Measurements from ENCODE around the gene CCNY.

Gene CCNY

GRCh38 chr10:35458500-35459448 is 122.5 kb downstream of the CCNY start:
- FAIRE-seq: no peak

DNA sequence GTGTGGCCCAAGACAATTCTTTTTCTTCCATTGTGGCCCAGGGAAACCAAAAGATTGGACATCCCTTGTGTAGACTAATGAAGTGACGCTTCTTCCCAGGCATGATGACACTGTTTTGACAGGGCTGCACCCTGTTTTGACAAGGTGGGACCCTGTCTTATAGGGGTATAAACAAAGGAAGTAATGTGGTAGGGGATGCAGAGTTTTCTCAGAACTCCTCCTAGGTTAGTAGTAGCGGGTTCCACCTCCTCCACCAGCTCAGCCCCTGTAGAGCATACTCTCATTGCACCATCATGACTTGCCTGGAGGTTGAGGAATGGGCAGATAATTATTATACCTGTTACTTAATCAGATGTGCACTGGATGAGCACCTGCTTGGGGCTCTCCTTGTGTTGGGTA is 123.1 kb downstream of the CCNY start:
- no peak for FAIRE-seq

DNA sequence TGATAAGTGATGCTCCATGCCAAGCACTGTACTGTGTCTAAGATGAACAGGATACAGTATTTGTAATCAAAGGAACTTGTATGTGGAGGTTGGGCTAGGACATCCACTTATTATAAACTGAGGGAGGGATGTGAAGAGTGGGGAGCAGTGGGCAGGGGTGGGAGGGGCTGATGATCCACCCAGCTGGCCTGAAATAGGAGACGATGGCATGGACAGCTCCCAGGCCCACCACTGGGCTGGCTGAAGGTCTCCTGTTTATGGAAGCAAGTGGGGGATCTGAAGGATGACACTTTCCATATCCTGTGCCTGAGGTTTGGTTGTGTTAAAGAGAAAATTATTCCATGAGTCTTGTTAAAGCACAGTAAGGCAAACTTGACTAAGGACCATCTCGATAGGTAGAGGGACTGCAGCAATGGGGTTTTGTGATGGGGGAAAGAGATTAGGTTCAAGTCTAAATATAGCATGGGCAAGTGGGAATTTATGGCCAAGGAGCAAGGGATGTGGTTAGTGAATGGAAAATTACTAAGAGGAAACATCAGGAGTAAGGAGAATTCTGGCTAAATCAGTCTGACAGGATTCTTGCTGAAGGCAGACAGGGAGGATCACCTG is 124.6 kb downstream of the CCNY start:
- FAIRE-seq: no peak

- no peak for FAIRE-seq
These were observed 126.2 kb downstream of the CCNY start for GRCh38 chr10:35462491-35462934.

DNA sequence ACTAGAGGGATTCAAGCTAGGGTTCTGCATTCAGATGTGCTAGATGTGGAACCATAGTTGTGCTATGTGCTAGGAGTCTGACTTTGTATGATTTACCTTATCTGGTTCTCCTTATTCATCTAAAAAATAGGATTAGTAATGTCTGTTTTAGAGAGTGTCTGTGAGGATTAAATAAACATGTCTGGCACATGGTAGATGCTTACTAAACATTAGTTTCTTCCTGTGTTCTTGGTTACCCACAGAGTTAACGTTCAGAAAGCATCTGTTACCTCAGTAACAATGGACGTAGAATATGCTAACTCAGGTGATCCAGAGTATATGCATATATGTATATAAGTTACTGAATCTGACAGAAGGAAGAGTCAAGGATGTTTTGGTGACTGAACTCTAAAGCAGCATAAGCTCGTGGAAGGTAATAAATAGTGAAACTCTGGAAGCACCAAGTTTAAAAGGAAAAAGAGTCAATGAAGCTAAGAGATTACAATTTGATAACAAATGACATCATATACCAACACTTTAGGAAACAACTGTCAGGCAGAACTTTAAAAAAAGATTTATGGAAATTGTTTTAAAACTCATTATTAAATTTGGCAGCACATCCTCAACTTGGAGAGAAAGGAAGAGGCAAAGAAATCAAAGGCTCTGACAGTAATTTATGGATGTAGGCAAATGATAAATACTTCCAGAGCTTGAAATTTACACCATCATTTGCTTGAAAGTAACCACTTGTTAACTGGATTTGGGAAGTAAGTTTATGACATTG is 127.0 kb downstream of the CCNY start:
- no peak for FAIRE-seq

- no peak for FAIRE-seq
These were observed 127.6 kb downstream of the CCNY start for GRCh38 chr10:35463878-35464277.

- FAIRE-seq: peak; percentile 91
These were observed 128.6 kb downstream of the CCNY start for GRCh38 chr10:35464825-35465456.

- FAIRE-seq: no peak
These were observed 129.4 kb downstream of the CCNY start for GRCh38 chr10:35465673-35466072.

DNA sequence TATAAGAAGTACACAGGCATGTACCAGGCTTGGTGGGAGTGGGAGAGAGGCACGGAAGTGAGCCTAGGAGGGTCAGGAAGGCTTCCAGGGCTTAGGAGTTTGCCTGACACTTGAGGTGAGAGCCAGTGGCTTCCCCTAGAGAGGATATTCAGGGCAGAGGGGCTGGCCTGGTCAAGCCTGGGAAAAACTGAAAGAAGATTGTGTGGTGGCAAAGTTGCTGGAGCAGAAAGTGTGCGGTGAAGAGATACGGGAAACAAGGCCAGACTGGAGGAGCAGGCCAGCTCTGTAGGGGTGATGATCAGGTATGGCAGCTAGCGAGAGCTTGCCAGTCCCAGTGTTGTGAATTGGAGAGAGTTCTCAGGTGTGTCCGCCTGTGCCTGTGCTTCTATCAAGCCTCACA is 129.9 kb downstream of the CCNY start:
- no peak for FAIRE-seq

- FAIRE-seq: no peak
These were observed 130.4 kb downstream of the CCNY start for GRCh38 chr10:35466661-35467060.

DNA sequence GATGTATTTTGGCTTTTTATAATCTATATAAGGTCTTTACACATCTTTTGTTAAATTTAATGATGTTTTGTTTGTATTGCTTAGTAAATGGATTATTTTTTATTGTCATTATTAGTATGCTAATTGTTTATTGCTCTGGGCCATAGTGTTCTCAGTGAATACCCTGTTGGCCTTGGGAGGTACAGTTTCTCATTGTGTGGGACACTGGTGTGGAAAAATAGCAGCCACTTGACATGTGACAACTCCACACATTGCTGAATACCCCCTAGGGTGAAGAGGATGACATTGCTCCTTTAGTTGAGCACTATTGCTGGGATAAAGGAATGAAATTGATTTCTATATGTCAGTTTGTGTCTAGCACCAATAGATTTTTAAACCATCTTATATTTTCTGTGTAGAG is 130.9 kb downstream of the CCNY start:
- no peak for FAIRE-seq

GRCh38 chr10:35470248-35470924 is 134.1 kb downstream of the CCNY start:
- FAIRE-seq: peak; percentile 49

- FAIRE-seq: no peak
These were observed 134.6 kb downstream of the CCNY start for GRCh38 chr10:35470925-35471315.

- FAIRE-seq: peak; percentile 5
These were observed 135.1 kb downstream of the CCNY start for GRCh38 chr10:35471435-35471834.

GRCh38 chr10:35480142-35480541 is 143.8 kb downstream of the CCNY start:
- FAIRE-seq: no peak

GRCh38 chr10:35481413-35481812 is 145.1 kb downstream of the CCNY start:
- FAIRE-seq: no peak

GRCh38 chr10:35486297-35486990 is 150.1 kb downstream of the CCNY start:
- FAIRE-seq: no peak

DNA sequence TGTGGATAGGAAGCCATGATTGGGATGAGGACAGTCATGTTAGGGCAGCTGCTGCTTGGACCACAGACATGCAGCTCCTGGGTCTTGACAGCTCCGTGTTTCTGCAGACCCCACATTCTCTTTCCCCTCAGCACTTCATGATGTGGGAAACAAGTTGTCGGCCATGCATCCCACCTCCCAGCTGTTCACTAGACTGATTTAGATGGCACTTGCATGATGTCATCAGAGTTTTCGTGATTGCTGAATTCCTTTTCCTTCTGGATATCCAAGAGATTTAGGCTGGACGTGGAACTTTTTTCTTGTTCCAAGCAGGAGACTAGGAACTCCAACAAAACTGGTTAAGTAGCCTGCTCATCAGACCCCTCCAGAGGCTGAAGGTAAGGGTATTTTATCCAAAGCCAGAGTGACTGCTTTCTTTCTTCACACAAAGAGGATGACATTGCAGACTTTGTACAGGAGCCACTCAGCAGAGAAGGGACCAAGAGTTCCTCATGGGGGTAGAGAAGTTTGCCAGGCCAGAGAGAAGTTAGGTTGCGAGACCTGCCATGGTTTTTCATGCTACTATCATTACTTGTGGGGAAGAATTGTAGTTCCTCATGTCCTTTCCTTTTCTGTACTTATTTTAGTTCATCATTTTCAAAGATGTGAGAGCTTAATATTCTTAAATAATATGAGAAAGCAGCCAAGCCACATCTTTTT is 151.2 kb downstream of the CCNY start:
- FAIRE-seq: no peak

DNA sequence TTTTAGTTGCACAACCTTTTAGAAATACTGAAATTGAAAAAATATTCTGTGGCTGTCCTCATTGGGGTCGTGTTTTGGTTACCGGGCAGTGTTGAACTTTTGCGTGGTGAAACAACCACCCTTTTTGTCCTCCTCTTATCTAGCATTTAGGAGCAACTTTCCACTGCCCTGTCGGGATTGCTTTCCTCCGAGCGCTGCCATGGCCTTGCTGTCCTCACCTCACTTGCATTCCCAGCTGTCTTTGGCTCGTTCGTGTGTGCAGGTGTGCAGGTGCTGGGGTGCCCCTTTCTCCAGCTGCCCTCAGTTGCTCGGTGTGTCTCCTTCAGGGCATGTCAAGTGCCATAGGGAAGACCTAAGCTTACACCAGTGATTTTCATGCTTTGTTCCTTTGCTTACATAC is 151.9 kb downstream of the CCNY start:
- FAIRE-seq: no peak

DNA sequence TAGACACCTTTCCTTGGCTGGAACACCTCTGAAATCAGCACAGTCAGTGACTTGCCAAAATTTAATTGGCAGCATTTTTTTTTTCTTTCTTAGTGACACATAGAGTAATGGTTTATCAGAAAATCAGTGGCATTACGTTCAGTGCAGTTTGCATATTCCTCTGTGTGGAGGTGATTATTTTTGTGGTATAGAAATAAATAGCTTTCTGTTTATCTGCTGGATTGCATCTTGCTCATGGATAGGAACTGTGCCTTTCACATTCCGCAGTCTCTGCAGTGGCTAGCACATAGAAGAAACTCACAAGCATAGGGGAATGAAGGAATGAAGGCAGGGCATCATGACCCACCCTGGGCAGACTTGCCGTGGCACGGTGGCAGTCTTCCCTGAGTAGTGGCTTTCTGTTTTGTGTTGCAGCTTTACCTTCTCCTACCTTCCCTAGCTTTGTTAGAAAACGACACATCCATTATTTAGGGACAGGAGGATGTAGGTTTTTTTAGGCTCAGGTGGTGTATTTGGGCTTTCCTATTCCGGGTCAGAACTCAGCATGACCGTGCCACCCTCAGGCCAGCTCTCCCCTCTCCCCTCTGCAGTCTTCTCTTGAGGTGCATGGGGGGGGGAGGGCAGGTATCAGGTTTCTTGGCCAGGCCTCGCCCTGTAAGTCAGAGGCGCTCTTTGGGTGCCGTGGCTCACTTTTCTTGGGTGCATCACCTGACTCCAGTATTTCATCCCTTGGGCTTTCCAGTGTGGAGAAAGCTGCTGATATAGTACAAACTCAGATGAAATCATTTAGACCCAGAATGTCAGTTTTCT is 156.3 kb downstream of the CCNY start:
- FAIRE-seq: no peak

Measured in islet of Langerhans (tissue), 1 donor.